ENCODE results near the gene C16orf90. TPM values are rescaled to one million over a fixed set of nuclear protein-coding genes. Genes with fewer than 3 reads are reported as not detected.
"Not testable (repeated sequence)": the region's sequence is repeated elsewhere in the genome, so short reads cannot be mapped to it uniquely, and the experiment has no call there.

C16orf90 gene
- polyA plus RNA-seq, 1 of the 3 experiments (the other 2 are of a cell fraction), result not detected

- H3K9me2 ChIP-seq; H3K4me1 ChIP-seq (ENCODE audit: control insufficient read depth in 1 of 2, insufficient read depth in 2 of 2, low read depth in 1 of 2, low read length in 1 of 2); H3K9me3 ChIP-seq; H3K27ac ChIP-seq (ENCODE audit: low read depth in 2 of 2, low read length in 1 of 2); POLR2A ChIA-PET; DNase-seq; H3F3A ChIP-seq (replicated peaks; ENCODE audit: insufficient read depth); H3K9ac ChIP-seq; H3K36me3 ChIP-seq (replicated peaks in 1 of 2; ENCODE audit: control insufficient read depth in 1 of 2, insufficient read depth in 2 of 2, low read length in 1 of 2); H3K4me3 ChIP-seq (ENCODE audit: low read depth in 2 of 2, low read length in 1 of 2); CTCF ChIA-PET; H2AFZ ChIP-seq (ENCODE audit: low read depth); H3K27me3 ChIP-seq (ENCODE audit: insufficient read depth); H3K4me2 ChIP-seq: not testable (repeated sequence)
- H3K79me2 ChIP-seq (ENCODE audit: insufficient read depth), result peaks cover 90% of the 10 kb centered on the region
- peaks cover 73% of the 10 kb centered on the region for H4K20me1 ChIP-seq (ENCODE audit: insufficient read depth)
- WGBS (ENCODE audit: low lambda C conversion rate), result 98% methylated on average over 7 of the region's 7 CpGs
These were observed 20.4 kb downstream of the C16orf90 start for GRCh38 chr16:3474870-3475269.

GRCh38 chr16:3474136-3474779 is 21.0 kb downstream of the C16orf90 start:
- 84% methylated on average over 12 of the region's 16 CpGs for WGBS (ENCODE audit: low lambda C conversion rate)
- H3K4me1 ChIP-seq (ENCODE audit: control insufficient read depth in 1 of 2, insufficient read depth in 2 of 2, low read depth in 1 of 2, low read length in 1 of 2), result no peaks in the 10 kb centered on the region; a peak in 1 of 4 replicates
- no peak overlapping the region for H2AFZ ChIP-seq (ENCODE audit: low read depth)
- no peaks in the 10 kb centered on the region for H3K27me3 ChIP-seq (ENCODE audit: insufficient read depth)
- peak; percentile 36 for DNase-seq
- peaks cover 1 to 10% of the 10 kb centered on the region in 2 experiments for H3K36me3 ChIP-seq (replicated peaks in 1 of 2; ENCODE audit: control insufficient read depth in 1 of 2, insufficient read depth in 2 of 2, low read length in 1 of 2)
- POLR2A ChIA-PET, result no interaction called here
- no peaks in the 10 kb centered on the region for H3F3A ChIP-seq (replicated peaks; ENCODE audit: insufficient read depth)
- no peak overlapping the region for H3K4me3 ChIP-seq (ENCODE audit: low read depth in 2 of 2, low read length in 1 of 2)
- H3K9me2 ChIP-seq, result no peaks in the 10 kb centered on the region
- H4K20me1 ChIP-seq (ENCODE audit: insufficient read depth), result peaks cover 80% of the 10 kb centered on the region
- no peak for TF ChIP-seq ZBTB33 (IDR thresholded peaks at IDR 0.05; ENCODE audit: borderline replicate concordance, low read depth)
- no peak for TF ChIP-seq RXRA (IDR thresholded peaks at IDR 0.05; ENCODE audit: borderline replicate concordance, low read depth)
- TF ChIP-seq GABPA (IDR thresholded peaks at IDR 0.05; ENCODE audit: low read depth), result no peak
- no peak for TF ChIP-seq PBX3 (IDR thresholded peaks at IDR 0.05)
- TF ChIP-seq CHD2 (IDR thresholded peaks at IDR 0.05; ENCODE audit: low read length, partially characterized antibody), result no peak
- TF ChIP-seq RAD21 (IDR thresholded peaks at IDR 0.05; ENCODE audit: low read length), result no peak
- no peak for TF ChIP-seq CTCF (IDR thresholded peaks at IDR 0.05)
- TF ChIP-seq MXI1 (IDR thresholded peaks at IDR 0.05; ENCODE audit: low read depth, low read length), result no peak
- TF ChIP-seq REST (IDR thresholded peaks at IDR 0.05; ENCODE audit: low read depth, low read length), result no peak
- TF ChIP-seq MEF2A (IDR thresholded peaks at IDR 0.05; ENCODE audit: borderline replicate concordance, low read depth), result no peak
- TF ChIP-seq POLR2AphosphoS5 (IDR thresholded peaks at IDR 0.05; ENCODE audit: low read depth, low read length), result no peak
- no peak for TF ChIP-seq RFX5 (IDR thresholded peaks at IDR 0.05; ENCODE audit: low read length)
- TF ChIP-seq FOSL2 (IDR thresholded peaks at IDR 0.05; ENCODE audit: borderline replicate concordance, low read depth), result no peak
- TF ChIP-seq NFIC (IDR thresholded peaks at IDR 0.05; ENCODE audit: borderline replicate concordance), result no peak
- no peak for TF ChIP-seq EP300 (IDR thresholded peaks at IDR 0.05; ENCODE audit: borderline replicate concordance in 1 of 2, low read depth in 1 of 2, low read length in 1 of 2)
- peaks cover 90% of the 10 kb centered on the region for H3K79me2 ChIP-seq (ENCODE audit: insufficient read depth)
- H3K4me2 ChIP-seq, result no peak overlapping the region
- H3K9me3 ChIP-seq, result no peaks in the 10 kb centered on the region
- CTCF ChIA-PET, result no interaction called here
- no peak overlapping the region for H3K27ac ChIP-seq (ENCODE audit: low read depth in 2 of 2, low read length in 1 of 2)
- no peak overlapping the region for H3K9ac ChIP-seq

Data from SK-N-SH (cell line).